ENCODE data around the gene KCNQ1.

- TF ChIP-seq DDX20 (tag; IDR thresholded peaks at IDR 0.05; ENCODE audit: low read depth) (no peak), CTCF (IDR thresholded peaks at IDR 0.05 in 2 of 3, conservative IDR thresholded peaks at IDR 0.05 in 1 of 3; ENCODE audit: insufficient read depth in 2 of 3, low read depth in 1 of 3, low read length in 3 of 3) (no peak), REST (IDR thresholded peaks at IDR 0.05; ENCODE audit: borderline replicate concordance) (no peak), REST (CRISPR knock-in tag; IDR thresholded peaks at IDR 0.05; ENCODE audit: low read depth) (no peak), ARID4B (CRISPR knock-in tag; IDR thresholded peaks at IDR 0.05) (no peak), POLR2A (conservative IDR thresholded peaks at IDR 0.05) (no peak), ADNP (tag; IDR thresholded peaks at IDR 0.05) (no peak), KDM1A (IDR thresholded peaks at IDR 0.05) (no peak), FOSL1 (tag; conservative IDR thresholded peaks at IDR 0.05) (no peak), SMARCC2 (IDR thresholded peaks at IDR 0.05; ENCODE audit: low read depth) (no peak), BACH1 (tag; IDR thresholded peaks at IDR 0.05) (no peak), ZNF347 (CRISPR knock-in tag; IDR thresholded peaks at IDR 0.05; ENCODE audit: low read depth) (no peak), FOXA3 (CRISPR knock-in tag; conservative IDR thresholded peaks at IDR 0.05 in 1 of 2, IDR thresholded peaks at IDR 0.05 in 1 of 2) (no peak)
These were observed 239.0 kb downstream of the KCNQ1 start for GRCh38 chr11:2683806-2684205.
